Ovary (tissue), 9 donors: ENCODE data around the gene CTH. TPM values are rescaled to one million over a fixed set of nuclear protein-coding genes. Genes with fewer than 3 reads are reported as not detected.
"Not testable (repeated sequence)": the region's sequence is repeated elsewhere in the genome, so short reads cannot be mapped to it uniquely, and the experiment has no call there.

Experiments
- DNase-seq, 5 donors: peaks; one replicate each; pipeline ENCODE4 v3.0.0-alpha.2; 2019 to 2020
- H3K27ac ChIP-seq, 2 donors: fragments of 200-600 bp; one replicate each; pipeline versions ENCODE4 v1.5.1 to v1.8.0; 2019 to 2022
- H3K27me3 ChIP-seq: fragments of 200-600 bp; one replicate; pipeline ENCODE4 v1.8.0; 2022
- H3K36me3 ChIP-seq: fragments of 200-600 bp; sonication (generic); one replicate; pipeline ENCODE4 v1.5.1; 2019
- H3K4me1 ChIP-seq: one replicate; pipeline ENCODE4 v1.8.1; 2013; ENCODE audit warnings: mild to moderate bottlenecking, moderate library complexity; ENCODE audit not compliant: insufficient read depth
- H3K4me3 ChIP-seq: fragments of 200-600 bp; sonication (generic); one replicate; pipeline ENCODE4 v1.5.1; 2017
- H3K9me3 ChIP-seq, 2 donors: fragments of 200-600 bp in 1 of 2; sonication (generic) in 1 of 2; one replicate each; pipeline versions ENCODE4 v1.5.1 to v1.8.1; 2013 to 2019; ENCODE audit warnings: mild to moderate bottlenecking in 1 of 2, moderate library complexity in 1 of 2
- EP300 ChIP-seq: sonication (generic); formaldehyde crosslinking; IDR thresholded peaks from one replicate; pipeline ENCODE4 v1.6.1; 2017; ENCODE audit warnings: antibody characterized with exemption
- POLR2A ChIP-seq: fragments of 450-650 bp; IDR thresholded peaks from one replicate; pipeline ENCODE4 v1.6.1; 2017; ENCODE audit warnings: antibody characterized with exemption, mild to moderate bottlenecking, moderate library complexity
- WGBS, 3 donors: extraction: QIAGEN DNeasy Blood & Tissue Kit in 1 of 3; methylation state at CpG; one replicate each; pipeline versions ENCODE4 v1.1.5 to v1.1.7; 2013 to 2017; 5-methylcytosine and 5-hydroxymethylcytosine counted together
- intact Hi-C, 4 donors: fragments of 100-400 bp; cut with DNase I; formaldehyde crosslinking; loops; one replicate each; pipeline versions ENCODE4 v1.11.0 to v1.15.1; 2022 to 2023
- polyA plus RNA-seq, 2 donors: library from polyadenylated mRNA; stranded (reverse); fragments of 200-250 nt in 1 of 2; fragments of 350-450 nt in 1 of 2; fragmentation: Illumina TruSeq in 1 of 2; extraction: RNeasy Lipid Tissue Mini Kit (QIAGEN cat#74804) in 1 of 2; gene quantifications; one replicate each; pipeline ENCODE4 v1.2.3, GENCODE V29; 2013 to 2014
- total RNA-seq, 7 donors: library from RNA; depleted of rRNA in 2 of 7; stranded (reverse); fragments of >200 nt in 2 of 7; fragmentation: NEBNext Ultra II Directional in 3 of 7; extraction: Animal tissue kit (Norgen Biotek cat#: 25700) in 3 of 7; gene quantifications; one replicate each; pipeline versions ENCODE4 v1.1.0 to v1.2.4, GENCODE V29; 2016 to 2023
- TF ChIP-seq, protein P1 (sequence below), 3 donors: fragments of 450-650 bp in 2 of 3; fragments of 200-600 bp in 1 of 3; IDR thresholded peaks; one replicate each; pipeline versions ENCODE4 v1.5.1 to v1.8.0; 2016 to 2022; ENCODE audit warnings: antibody characterized with exemption in 3 of 3, mild to moderate bottlenecking in 1 of 3
- donor health status: DM: no; HTN: no; CAD: no; lungs with moderate emphysema.
- donor health status: DM: no; HTN: no; CAD: no.
- donor health status: Bipolar disorder and iron deficiency.
- donor health status: DM: yes; HTN: yes; CAD: no.
- donor health status: DM: no; HTN: no; CAD: no.
- donor health status: DM: yes; HTN: yes; CAD: no.

The CTH gene
- total and polyA plus RNA-seq, 9 donors = 4.7 to 36.2 (median 15.8) TPM

GRCh38 chr1:70372426-70372825 is 38.6 kb upstream of the CTH start:
- Histone ChIP-seq H3K9me3 (no peaks in the 10 kb centered on the region), H3K36me3 (no peaks in the 10 kb centered on the region), H3K27ac (no peak overlapping the region), H3K4me1 (no peaks in the 10 kb centered on the region), H3K4me3 (no peak overlapping the region), H3K27me3 (no peaks in the 10 kb centered on the region)
- TF ChIP-seq EP300 (no peak), POLR2A (no peak)
- TF ChIP-seq, protein P1, sequence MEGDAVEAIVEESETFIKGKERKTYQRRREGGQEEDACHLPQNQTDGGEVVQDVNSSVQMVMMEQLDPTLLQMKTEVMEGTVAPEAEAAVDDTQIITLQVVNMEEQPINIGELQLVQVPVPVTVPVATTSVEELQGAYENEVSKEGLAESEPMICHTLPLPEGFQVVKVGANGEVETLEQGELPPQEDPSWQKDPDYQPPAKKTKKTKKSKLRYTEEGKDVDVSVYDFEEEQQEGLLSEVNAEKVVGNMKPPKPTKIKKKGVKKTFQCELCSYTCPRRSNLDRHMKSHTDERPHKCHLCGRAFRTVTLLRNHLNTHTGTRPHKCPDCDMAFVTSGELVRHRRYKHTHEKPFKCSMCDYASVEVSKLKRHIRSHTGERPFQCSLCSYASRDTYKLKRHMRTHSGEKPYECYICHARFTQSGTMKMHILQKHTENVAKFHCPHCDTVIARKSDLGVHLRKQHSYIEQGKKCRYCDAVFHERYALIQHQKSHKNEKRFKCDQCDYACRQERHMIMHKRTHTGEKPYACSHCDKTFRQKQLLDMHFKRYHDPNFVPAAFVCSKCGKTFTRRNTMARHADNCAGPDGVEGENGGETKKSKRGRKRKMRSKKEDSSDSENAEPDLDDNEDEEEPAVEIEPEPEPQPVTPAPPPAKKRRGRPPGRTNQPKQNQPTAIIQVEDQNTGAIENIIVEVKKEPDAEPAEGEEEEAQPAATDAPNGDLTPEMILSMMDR (IDR thresholded peaks at IDR 0.05) = no peak
- no peak for DNase-seq
- intact Hi-C loops = no loop called here
- WGBS, 3 donors = 92 to 96% (median 95%) methylated on average over 4 of the region's 4 CpGs

DNA sequence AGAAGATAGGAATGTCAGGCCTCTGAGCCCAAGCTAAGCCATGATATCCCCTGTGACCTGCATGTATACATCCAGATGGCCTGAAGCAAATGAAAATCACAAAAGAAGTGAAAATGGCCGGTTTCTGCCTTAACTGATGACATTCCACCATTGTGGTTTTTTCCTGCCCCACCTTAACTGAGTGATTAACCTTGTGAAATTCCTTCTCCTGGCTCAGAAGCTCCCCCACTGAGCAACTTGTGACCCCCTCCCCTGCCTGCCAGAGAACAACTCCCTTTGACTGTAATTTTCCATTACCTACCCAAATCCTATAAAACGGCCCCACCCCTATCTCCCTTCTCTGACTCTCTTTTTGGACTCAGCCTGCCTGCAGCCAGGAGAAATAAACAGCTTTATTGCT is 37.5 kb upstream of the CTH start:
- H3K4me1 ChIP-seq, H3K36me3 ChIP-seq, H3K27me3 ChIP-seq, H3K9me3 ChIP-seq, H3K27ac ChIP-seq, H3K4me3 ChIP-seq, intact Hi-C loops, DNase-seq: not testable (repeated sequence)
- WGBS, 3 donors = 79 to 80% (median 80%) methylated on average over 2 of the region's 2 CpGs

GRCh38 chr1:70376196-70376595 is 34.9 kb upstream of the CTH start:
- Histone ChIP-seq H3K9me3 (no peaks in the 10 kb centered on the region), H3K27ac (no peak overlapping the region), H3K27me3 (no peaks in the 10 kb centered on the region), H3K4me3 (no peak overlapping the region), H3K4me1 (no peaks in the 10 kb centered on the region), H3K36me3 (no peaks in the 10 kb centered on the region)
- no peak for TF ChIP-seq POLR2A
- no peak for TF ChIP-seq EP300
- TF ChIP-seq, protein P1 (IDR thresholded peaks at IDR 0.05) = no peak
- WGBS, 3 donors = 83 to 87% (median 86%) methylated on average over 6 of the region's 6 CpGs
- DNase-seq = no peak
- intact Hi-C loops = no loop called here

DNA sequence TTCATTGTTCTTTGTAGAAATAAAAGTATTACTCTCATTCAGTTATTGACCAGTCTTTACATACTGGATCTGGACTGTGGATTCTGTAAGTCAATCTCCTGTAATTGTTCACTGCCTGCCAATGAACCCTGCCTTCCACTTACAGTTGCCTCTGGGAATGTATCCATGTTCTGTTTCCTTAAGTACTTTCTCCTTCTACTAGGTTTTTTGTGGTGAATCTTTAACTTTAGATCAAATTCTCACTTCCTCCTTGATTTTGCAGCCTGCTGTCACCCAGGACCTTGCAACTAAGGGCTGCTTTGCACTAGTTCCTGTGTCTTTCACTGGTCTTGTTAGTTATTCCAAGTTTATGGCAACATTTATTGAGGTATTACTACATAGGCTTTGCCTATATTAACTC is 28.4 kb upstream of the CTH start:
- Histone ChIP-seq H3K27ac (no peak overlapping the region), H3K27me3 (no peaks in the 10 kb centered on the region), H3K4me1 (no peaks in the 10 kb centered on the region), H3K9me3 (no peaks in the 10 kb centered on the region), H3K36me3 (no peaks in the 10 kb centered on the region), H3K4me3 (no peak overlapping the region)
- intact Hi-C loops = no loop called here
- no peak for DNase-seq
- TF ChIP-seq POLR2A (no peak), EP300 (no peak)
- TF ChIP-seq, protein P1 (IDR thresholded peaks at IDR 0.05) = no peak

DNA sequence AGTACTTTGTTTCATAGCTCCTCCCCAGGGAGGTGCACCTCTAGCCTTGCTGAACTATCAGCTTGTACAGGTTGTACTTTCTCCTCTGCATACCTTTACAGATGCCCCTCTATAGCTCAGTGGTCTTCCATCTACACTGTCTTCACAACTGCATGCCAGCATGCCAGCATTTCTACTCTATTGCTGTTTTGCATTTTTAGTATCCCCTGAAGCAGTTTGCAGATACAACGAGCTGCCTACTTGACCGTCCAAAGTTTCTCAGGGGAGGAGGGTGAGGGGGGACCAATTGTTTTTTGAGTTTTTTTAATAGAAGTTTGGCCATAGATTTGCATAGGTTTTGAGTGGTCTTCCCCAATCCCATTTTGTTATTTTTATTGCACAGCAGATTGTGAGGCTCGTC is 27.6 kb upstream of the CTH start:
- TF ChIP-seq EP300 (no peak), POLR2A (no peak)
- TF ChIP-seq, protein P1 (IDR thresholded peaks at IDR 0.05) = no peak
- 82 to 88% (median 85%) methylated on average over 3 of the region's 3 CpGs for WGBS, 3 donors
- H3K36me3 ChIP-seq = no peaks in the 10 kb centered on the region
- no peak for DNase-seq
- H3K9me3 ChIP-seq = no peaks in the 10 kb centered on the region
- no peak overlapping the region for H3K27ac ChIP-seq
- H3K27me3 ChIP-seq = no peaks in the 10 kb centered on the region
- no peak overlapping the region for H3K4me3 ChIP-seq
- no peaks in the 10 kb centered on the region for H3K4me1 ChIP-seq
- intact Hi-C loops = no loop called here
